Measurements from ENCODE around the gene LRRN4CL. TPM values are rescaled to one million over a fixed set of nuclear protein-coding genes. Genes with fewer than 3 reads are reported as not detected.
A peak's percentile ranks its signal among the peaks of the same experiment; 100 is the strongest.

Gene LRRN4CL
- total RNA-seq, 4 donors from 2014 or later = 3.7 to 6.4 (median 5.9) TPM

DNA sequence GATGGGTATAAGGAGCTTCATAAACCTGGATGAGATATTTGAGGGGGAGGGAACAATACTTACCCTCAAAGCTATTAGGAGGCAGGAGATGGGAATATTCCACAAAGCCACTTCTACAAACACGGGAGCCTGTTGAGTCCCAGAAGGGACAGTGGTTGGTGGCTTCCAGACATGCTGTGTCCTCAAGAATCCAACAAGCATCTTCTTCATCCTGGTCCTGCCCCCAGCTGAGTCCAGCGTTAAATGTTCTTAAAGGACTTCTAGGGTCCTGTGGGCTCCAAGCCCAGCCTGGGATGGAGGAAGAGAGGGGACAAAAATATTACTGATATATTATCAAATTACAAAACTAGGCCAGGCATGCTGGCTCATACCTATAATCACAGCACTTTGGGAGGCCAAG lies 21.9 kb downstream of the LRRN4CL start:
- H3K27ac ChIP-seq = peak overlapping the region in 2 of 4 donors; percentile 10 to 97
- in situ Hi-C loops (cut with MboI; ENCODE audit: low sequenced_read_pairs in 4 of 4) = no loop called here
- intact Hi-C loops (cut with DNase I; ENCODE audit: low total_unique reads) = no loop called here

DNA sequence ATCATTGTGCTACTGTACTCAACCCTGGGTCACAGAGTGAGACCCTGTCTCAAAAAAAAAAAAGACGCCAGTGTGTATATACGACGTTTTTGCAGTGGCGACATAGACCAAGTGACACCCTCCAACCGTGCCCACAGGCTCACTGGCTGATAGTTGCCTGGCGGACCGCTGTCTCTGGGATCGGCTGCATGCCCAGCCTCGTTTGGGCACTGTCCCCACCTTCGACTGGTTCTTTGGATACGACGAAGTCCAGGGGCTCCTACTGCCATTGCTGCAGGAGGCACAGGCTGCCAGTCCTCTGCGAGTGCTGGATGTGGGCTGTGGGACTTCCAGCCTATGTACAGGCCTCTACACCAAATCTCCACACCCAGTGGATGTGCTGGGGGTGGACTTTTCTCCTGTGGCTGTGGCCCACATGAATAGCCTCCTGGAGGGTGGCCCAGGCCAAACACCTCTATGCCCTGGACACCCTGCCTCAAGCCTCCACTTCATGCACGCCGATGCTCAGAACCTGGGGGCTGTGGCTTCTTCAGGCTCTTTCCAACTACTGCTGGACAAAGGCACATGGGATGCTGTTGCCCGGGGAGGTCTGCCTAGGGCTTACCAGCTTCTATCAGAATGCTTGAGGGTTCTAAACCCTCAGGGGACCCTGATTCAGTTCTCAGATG lies 22.9 kb downstream of the LRRN4CL start:
- H3K4me1 ChIP-seq = peaks cover 40 to 46% of the 10 kb centered on the region in 2 donors
- H3K27me3 ChIP-seq = no peaks in the 10 kb centered on the region
- peak overlapping the region; percentile 82 to 97 (median 88) for H3K27ac ChIP-seq
- peak overlapping the region; percentile 68 to 96 (median 79) for H3K4me3 ChIP-seq
- no peak for DNase-seq
- TF ChIP-seq POLR2A (IDR thresholded peaks at IDR 0.05) (no peak), CTCF (IDR thresholded peaks at IDR 0.05 in 4 of 5, conservative IDR thresholded peaks at IDR 0.05 in 1 of 5) (no peak)
- ATAC-seq = no peak
- in situ Hi-C loops (cut with MboI; ENCODE audit: low sequenced_read_pairs in 4 of 4) = no loop called here
- peaks cover 0 to 20% of the 10 kb centered on the region in 2 donors for H3K36me3 ChIP-seq
- no peaks in the 10 kb centered on the region for H3K9me3 ChIP-seq
- intact Hi-C loops (cut with DNase I; ENCODE audit: low total_unique reads) = no loop called here

More for the DNA sequence above, 21.9 kb downstream of the LRRN4CL start:
- H3K36me3 ChIP-seq = peaks cover 0 to 16% of the 10 kb centered on the region in 2 donors
- no peak for DNase-seq
- no peak for ATAC-seq
- H3K4me1 ChIP-seq = peaks cover 43 to 49% of the 10 kb centered on the region in 2 donors
- H3K9me3 ChIP-seq = no peaks in the 10 kb centered on the region
- H3K27me3 ChIP-seq = no peaks in the 10 kb centered on the region
- no peak overlapping the region for H3K4me3 ChIP-seq
- TF ChIP-seq POLR2A (IDR thresholded peaks at IDR 0.05) (no peak), CTCF (IDR thresholded peaks at IDR 0.05 in 4 of 5, conservative IDR thresholded peaks at IDR 0.05 in 1 of 5) (no peak)

DNA sequence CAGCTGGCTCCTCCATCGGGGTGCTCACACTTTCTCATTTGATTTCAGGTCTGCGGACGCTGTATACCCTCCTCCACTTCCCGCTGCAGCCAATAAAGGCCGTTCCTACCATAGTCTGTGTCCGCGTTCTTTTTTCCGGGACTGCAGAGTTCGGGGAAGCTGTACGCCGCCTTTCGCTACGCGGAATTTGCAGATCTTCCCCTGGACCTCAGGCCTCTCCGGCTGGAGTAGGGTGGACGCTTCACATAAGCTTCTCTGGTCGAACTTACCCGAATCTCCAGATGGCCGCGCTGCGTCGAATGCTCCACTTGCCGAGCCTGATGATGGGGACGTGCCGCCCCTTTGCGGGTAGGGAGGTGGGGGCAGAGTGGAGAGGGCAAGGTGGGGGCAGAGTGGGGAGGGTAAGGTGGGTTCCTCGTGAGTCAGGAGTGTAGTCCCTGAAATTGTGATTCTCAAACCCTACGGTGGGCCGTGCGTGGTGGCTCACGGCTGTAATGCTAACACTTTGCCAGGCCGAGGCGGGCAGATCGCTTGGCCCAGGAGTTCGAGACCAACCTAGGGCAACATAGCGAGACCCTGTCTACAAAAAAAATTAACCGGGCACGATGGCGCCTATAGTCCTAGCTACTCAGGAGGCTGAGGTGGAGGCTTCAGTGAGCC lies 23.6 kb downstream of the LRRN4CL start:
- intact Hi-C loops (cut with DNase I; ENCODE audit: low total_unique reads) (loop anchor here (2.0 kb wide), 1 partner anchor 19 kb away; the partner anchor contains the start of gene GANAB), in situ Hi-C loops (cut with MboI; ENCODE audit: low sequenced_read_pairs in 4 of 4) (no loop called here)
- H3K27me3 ChIP-seq = no peaks in the 10 kb centered on the region
- peak overlapping the region; percentile 82 to 97 (median 88) for H3K27ac ChIP-seq
- ATAC-seq (peak; percentile 34 to 41), DNase-seq (peak in 1 of 2 donors; percentile 43)
- H3K4me3 ChIP-seq = peak overlapping the region; percentile 68 to 96 (median 79)
- peaks cover 35 to 42% of the 10 kb centered on the region in 2 donors for H3K4me1 ChIP-seq
- TF ChIP-seq POLR2A (IDR thresholded peaks at IDR 0.05) = no peak
- TF ChIP-seq CTCF (IDR thresholded peaks at IDR 0.05 in 4 of 5, conservative IDR thresholded peaks at IDR 0.05 in 1 of 5) = no peak
- no peaks in the 10 kb centered on the region for H3K9me3 ChIP-seq
- H3K36me3 ChIP-seq = peaks cover 0 to 20% of the 10 kb centered on the region in 2 donors

GRCh38 chr11:62665075-62665598 lies 24.2 kb downstream of the LRRN4CL start, which contains the start of the genes C11orf98 and CSKMT:
Gene C11orf98, minus strand, starts transcription at chr11:62665210. Its CDS starts 41 bp downstream, at chr11:62665169.
Gene CSKMT, plus strand, starts transcription at chr11:62665312. Its CDS starts 568 bp downstream, at chr11:62665880.
- H3K9me3 ChIP-seq = no peaks in the 10 kb centered on the region
- H3K36me3 ChIP-seq = peaks cover 0 to 20% of the 10 kb centered on the region in 2 donors
- DNase-seq = peak; percentile 91 to 94
- peak within 1 kb of the TSS; percentile 82 to 97 (median 88) for H3K27ac ChIP-seq
- H3K4me1 ChIP-seq = peaks cover 34 to 36% of the 10 kb centered on the region in 2 donors
- no peaks in the 10 kb centered on the region for H3K27me3 ChIP-seq
- in situ Hi-C loops (cut with MboI; ENCODE audit: low sequenced_read_pairs in 4 of 4) = no loop called here
- TF ChIP-seq POLR2A (IDR thresholded peaks at IDR 0.05) (peak; percentile 99), CTCF (IDR thresholded peaks at IDR 0.05 in 4 of 5, conservative IDR thresholded peaks at IDR 0.05 in 1 of 5) (no peak)
- intact Hi-C loops (cut with DNase I; ENCODE audit: low total_unique reads) = loop anchor here (2.0 kb wide), 1 partner anchor 18 kb away; the partner anchor contains the start of gene GANAB
- H3K4me3 ChIP-seq = peak within 1 kb of the TSS; percentile 68 to 96 (median 79)
- peak; percentile 90 to 95 for ATAC-seq

Data from gastrocnemius medialis (tissue), 4 donors.